H9 (cell line): Measurements from ENCODE around the gene DCLRE1A. TPM values are rescaled to one million over a fixed set of nuclear protein-coding genes. Genes with fewer than 3 reads are reported as not detected.
A peak's percentile ranks its signal among the peaks of the same experiment; 100 is the strongest.

Experiments used
- DNase-seq: peaks from one replicate; pipeline ENCODE4 v3.0.0-alpha.2; 2017
- H2AFZ ChIP-seq: one replicate; pipeline ENCODE4 v1.6.1; 2013; ENCODE audit warnings: mild to moderate bottlenecking, low read length, control low read depth, moderate library complexity
- H2AK5ac ChIP-seq: 2 replicates; pipeline ENCODE4 v1.6.1; 2013; ENCODE audit warnings: low read length, control low read depth, mixed read lengths; ENCODE audit not compliant: insufficient read length
- H2BK120ac ChIP-seq: one replicate; pipeline ENCODE4 v1.6.1; 2013; ENCODE audit warnings: low read depth, mild to moderate bottlenecking, low read length, control low read depth, inconsistent platforms; ENCODE audit not compliant: poor library complexity, severe bottlenecking
- H2BK12ac ChIP-seq: 2 replicates; pipeline ENCODE4 v1.6.1; 2013; ENCODE audit warnings: low read length, control low read depth, mixed read lengths, low read depth; ENCODE audit not compliant: insufficient read length
- H2BK15ac ChIP-seq: 2 replicates; pipeline ENCODE4 v1.6.1; 2013; ENCODE audit warnings: low read depth, low read length, control low read depth
- H2BK20ac ChIP-seq: one replicate; pipeline ENCODE4 v1.6.1; 2013; ENCODE audit warnings: low read depth, mild to moderate bottlenecking, low read length, control low read depth, inconsistent platforms; ENCODE audit not compliant: poor library complexity, severe bottlenecking
- H2BK5ac ChIP-seq: 2 replicates; pipeline ENCODE4 v1.6.1; 2013; ENCODE audit warnings: low read length, control low read depth, mixed read lengths; ENCODE audit not compliant: insufficient read length
- H3K14ac ChIP-seq: 2 replicates; pipeline ENCODE4 v1.6.1; 2013; ENCODE audit warnings: low read length, control low read depth; ENCODE audit not compliant: insufficient read depth
- H3K18ac ChIP-seq: 2 replicates; pipeline ENCODE4 v1.6.1; 2013; ENCODE audit warnings: low read depth, mild to moderate bottlenecking, mixed read lengths, low read length, control low read depth; ENCODE audit not compliant: insufficient read length
- H3K23ac ChIP-seq: 2 replicates; pipeline ENCODE4 v1.6.1; 2013; ENCODE audit warnings: low read length, control low read depth, mixed read lengths, low read depth; ENCODE audit not compliant: insufficient read length
- H3K23me2 ChIP-seq: 2 replicates; pipeline ENCODE4 v1.6.1; 2013; ENCODE audit warnings: low read depth, mild to moderate bottlenecking, mixed read lengths, low read length, control low read depth; ENCODE audit not compliant: insufficient read length, poor library complexity, severe bottlenecking
- H3K27ac ChIP-seq: 2 replicates; pipeline ENCODE4 v1.5.1; 2013; ENCODE audit warnings: low read length, control low read depth, mixed read lengths, low read depth; ENCODE audit not compliant: insufficient read length
- H3K27me3 ChIP-seq: 2 replicates; pipeline ENCODE4 v1.6.1; 2013; ENCODE audit warnings: low read length, control low read depth, inconsistent platforms; ENCODE audit not compliant: insufficient read depth
- H3K4ac ChIP-seq: 2 replicates; pipeline ENCODE4 v1.6.1; 2013; ENCODE audit warnings: low read depth, mild to moderate bottlenecking, control low read depth, inconsistent platforms, low read length, moderate library complexity
- H3K4me1 ChIP-seq: 2 replicates; pipeline ENCODE4 v1.6.1; 2013; ENCODE audit warnings: low read length, control low read depth, inconsistent platforms; ENCODE audit not compliant: insufficient read depth
- H3K4me2 ChIP-seq: 2 replicates; pipeline ENCODE4 v1.6.1; 2013; ENCODE audit warnings: low read length, control low read depth, mixed read lengths; ENCODE audit not compliant: insufficient read length, insufficient read depth
- H3K56ac ChIP-seq: 2 replicates; pipeline ENCODE4 v1.6.1; 2013; ENCODE audit warnings: low read depth, mild to moderate bottlenecking, mixed read lengths, low read length, control low read depth; ENCODE audit not compliant: insufficient read length
- H3K79me1 ChIP-seq: 2 replicates; pipeline ENCODE4 v1.6.1; 2013; ENCODE audit warnings: low read depth, mild to moderate bottlenecking, moderate library complexity, low read length, control low read depth, inconsistent platforms; ENCODE audit not compliant: insufficient read depth, poor library complexity, severe bottlenecking
- H3K79me2 ChIP-seq: 2 replicates; pipeline ENCODE4 v1.6.1; 2013; ENCODE audit warnings: low read length, control low read depth, inconsistent platforms; ENCODE audit not compliant: insufficient read depth
- H3K9ac ChIP-seq: 2 replicates; pipeline ENCODE4 v1.6.1; 2013; ENCODE audit warnings: low read length, control low read depth, mixed read lengths; ENCODE audit not compliant: insufficient read length; ENCODE audit errors: extremely low read depth
- H3K9me3 ChIP-seq: one replicate; pipeline ENCODE4 v1.6.1; 2013; ENCODE audit warnings: low read depth, low read length, inconsistent platforms; ENCODE audit not compliant: control insufficient read depth
- H3T11ph ChIP-seq: one replicate; pipeline ENCODE4 v1.6.1; 2013; ENCODE audit warnings: mild to moderate bottlenecking, low read length, control low read depth, inconsistent platforms
- H4K20me1 ChIP-seq: one replicate; pipeline ENCODE4 v1.6.1; 2013; ENCODE audit not compliant: control insufficient read depth, insufficient read length, insufficient read depth
- H4K5ac ChIP-seq: 2 replicates; pipeline ENCODE4 v1.6.1; 2013; ENCODE audit warnings: low read depth, mild to moderate bottlenecking, mixed read lengths, low read length, control low read depth; ENCODE audit not compliant: insufficient read length
- H4K8ac ChIP-seq: replicated peaks from 2 replicates; pipeline ENCODE4 v1.6.1; 2013; ENCODE audit warnings: low read length, control low read depth, mixed read lengths, low read depth; ENCODE audit not compliant: insufficient read length
- H4K91ac ChIP-seq: 2 replicates; pipeline ENCODE4 v1.6.1; 2013; ENCODE audit warnings: low read depth, mild to moderate bottlenecking, moderate library complexity, mixed read lengths, low read length, control low read depth; ENCODE audit not compliant: insufficient read length
- H3K27ac Mint-ChIP-seq, 3 experiments: 2 replicates in 2 of 3; 3 replicates in 1 of 3; pipeline ENCODE4 v1.8.0; 2020 to 2021; ENCODE audit warnings: mixed read lengths in 3 of 3, mild to moderate bottlenecking in 1 of 3, moderate library complexity in 1 of 3
- H3K27me3 Mint-ChIP-seq: 2 replicates; pipeline ENCODE4 v1.8.0; 2021; ENCODE audit warnings: low read depth, mild to moderate bottlenecking, moderate library complexity, mixed read lengths
- H3K36me3 Mint-ChIP-seq, 3 experiments: 2 replicates in 2 of 3; 3 replicates in 1 of 3; pipeline ENCODE4 v1.8.0; 2020 to 2021; ENCODE audit warnings: low read depth in 3 of 3, mixed read lengths in 3 of 3; ENCODE audit not compliant: insufficient read depth in 1 of 3
- H3K4me1 Mint-ChIP-seq, 2 experiments: 2 replicates each; pipeline ENCODE4 v1.8.0; 2020; ENCODE audit warnings: mixed read lengths in 2 of 2
- H3K4me3 Mint-ChIP-seq, 2 experiments: 2 replicates in 1 of 2; 3 replicates in 1 of 2; pipeline ENCODE4 v1.8.0; 2020 to 2021; ENCODE audit warnings: mild to moderate bottlenecking in 2 of 2, mixed read lengths in 2 of 2, moderate library complexity in 1 of 2
- H3K9me3 Mint-ChIP-seq, 2 experiments: 2 replicates in 1 of 2; 3 replicates in 1 of 2; pipeline ENCODE4 v1.8.0; 2020; ENCODE audit warnings: mild to moderate bottlenecking in 2 of 2, mixed read lengths in 2 of 2, moderate library complexity in 1 of 2
- WGBS: extraction: QIAGEN DNeasy Blood & Tissue Kit; methylation state at CpG from one replicate; pipeline ENCODE4 v1.1.7; 2013; ENCODE audit warnings: missing lambda C conversion rate, low lambda C conversion rate, mixed read lengths; ENCODE audit not compliant: insufficient read length; ENCODE audit errors: extremely low coverage; 5-methylcytosine and 5-hydroxymethylcytosine counted together
- total RNA-seq: library from RNA; stranded (reverse); gene quantifications from 2 replicates; pipeline ENCODE4 v1.2.1, GENCODE V29; 2021
- TF ChIP-seq, protein P1 (sequence below): fragments of 200-600 bp; sonication (generic); conservative IDR thresholded peaks from 3 replicates; pipeline ENCODE4 v1.8.0; 2021; ENCODE audit warnings: antibody characterized with exemption, mild to moderate bottlenecking

Gene DCLRE1A
- total RNA-seq, 1 experiment from 2014 or later: 9.9 TPM

GRCh38 chr10:113854761-113855588, 1.1 kb upstream of the DCLRE1A start:
- H3K23me2 ChIP-seq: peaks cover 13% of the 10 kb centered on the region
- peak overlapping the region; percentile 1; the same call in 1 of the 2 replicates for H3K4ac ChIP-seq
- peak overlapping the region; percentile 99 for H4K8ac ChIP-seq
- Mint-ChIP-seq H3K9me3 (no peaks in the 10 kb centered on the region; a peak in 1 of 5 replicates), H3K36me3 (peaks cover 6 to 22% (median 11%) of the 10 kb centered on the region in 3 experiments; a peak in 6 of 7 replicates), H3K27ac (peak overlapping the region; percentile 99 to 100 (median 100)), H3K27me3 (no peaks in the 10 kb centered on the region), H3K4me3 (peak overlapping the region; percentile 90 to 98), H3K4me1 (peaks cover 27 to 32% of the 10 kb centered on the region in 2 experiments)
- peak overlapping the region; percentile 83 for H2BK120ac ChIP-seq
- peak overlapping the region; percentile 94 for H3K14ac ChIP-seq
- peak overlapping the region; percentile 97 for H4K5ac ChIP-seq
- H3T11ph ChIP-seq: no peak overlapping the region
- H3K23ac ChIP-seq: no peak overlapping the region
- peak; percentile 51 for DNase-seq
- no peak overlapping the region for H2AK5ac ChIP-seq
- H2AFZ ChIP-seq: peak overlapping the region; percentile 75
- H3K18ac ChIP-seq: peak overlapping the region; percentile 100
- no peak overlapping the region for H2BK20ac ChIP-seq
- H3K4me2 ChIP-seq: peak overlapping the region; percentile 78
- H2BK15ac ChIP-seq: no peak overlapping the region; the same call in 1 of the 2 replicates
- TF ChIP-seq, protein P1, sequence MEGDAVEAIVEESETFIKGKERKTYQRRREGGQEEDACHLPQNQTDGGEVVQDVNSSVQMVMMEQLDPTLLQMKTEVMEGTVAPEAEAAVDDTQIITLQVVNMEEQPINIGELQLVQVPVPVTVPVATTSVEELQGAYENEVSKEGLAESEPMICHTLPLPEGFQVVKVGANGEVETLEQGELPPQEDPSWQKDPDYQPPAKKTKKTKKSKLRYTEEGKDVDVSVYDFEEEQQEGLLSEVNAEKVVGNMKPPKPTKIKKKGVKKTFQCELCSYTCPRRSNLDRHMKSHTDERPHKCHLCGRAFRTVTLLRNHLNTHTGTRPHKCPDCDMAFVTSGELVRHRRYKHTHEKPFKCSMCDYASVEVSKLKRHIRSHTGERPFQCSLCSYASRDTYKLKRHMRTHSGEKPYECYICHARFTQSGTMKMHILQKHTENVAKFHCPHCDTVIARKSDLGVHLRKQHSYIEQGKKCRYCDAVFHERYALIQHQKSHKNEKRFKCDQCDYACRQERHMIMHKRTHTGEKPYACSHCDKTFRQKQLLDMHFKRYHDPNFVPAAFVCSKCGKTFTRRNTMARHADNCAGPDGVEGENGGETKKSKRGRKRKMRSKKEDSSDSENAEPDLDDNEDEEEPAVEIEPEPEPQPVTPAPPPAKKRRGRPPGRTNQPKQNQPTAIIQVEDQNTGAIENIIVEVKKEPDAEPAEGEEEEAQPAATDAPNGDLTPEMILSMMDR: no peak
- H4K91ac ChIP-seq: peak overlapping the region; percentile 61
- peak overlapping the region; percentile 100 for H3K9ac ChIP-seq
- H2BK5ac ChIP-seq: peak overlapping the region; percentile 90
- no peaks in the 10 kb centered on the region for H4K20me1 ChIP-seq
- no peaks in the 10 kb centered on the region for H3K79me1 ChIP-seq
- H3K27me3 ChIP-seq: no peaks in the 10 kb centered on the region
- H3K9me3 ChIP-seq: no peaks in the 10 kb centered on the region
- peaks cover 9% of the 10 kb centered on the region; the same call in 1 of the 2 replicates for H3K79me2 ChIP-seq
- peak overlapping the region; percentile 93 for H3K56ac ChIP-seq
- H2BK12ac ChIP-seq: peak overlapping the region; percentile 93
- no peaks in the 10 kb centered on the region for H3K4me1 ChIP-seq
- no CpG with 5 or more reads among the region's 62 CpGs for WGBS
- H3K27ac ChIP-seq: peak overlapping the region; percentile 89
